Pancreas (tissue), 10 donors: Measurements from ENCODE around the gene TTC39C. TPM values are rescaled to one million over a fixed set of nuclear protein-coding genes. Genes with fewer than 3 reads are reported as not detected.
"Not testable (repeated sequence)": the region's sequence is repeated elsewhere in the genome, so short reads cannot be mapped to it uniquely, and the experiment has no call there.

Source experiments
- ATAC-seq, 4 donors: fragments of 200-7000 bp; cut with Tn5 transposase; one replicate each; pipeline versions ENCODE4 v1.8.0 to v1.9.1; 2020; ENCODE audit warnings: mild to moderate bottlenecking in 4 of 4, moderate library complexity in 4 of 4
- DNase-seq, 6 donors: peaks; one replicate each; pipeline ENCODE4 v3.0.0-alpha.2; 2020
- FAIRE-seq: peaks from 2 replicates; lab custom pipeline; 2012; peaks lifted over from hg19 to GRCh38; lab: Jason Lieb, UNC
- H3K27ac ChIP-seq, 4 donors: fragments of 200-600 bp; sonication (generic); 1 replicate in 3 of 4; 2 replicates in 1 of 4; pipeline versions ENCODE4 v1.5.0 to v1.8.0; 2020
- H3K27me3 ChIP-seq, 4 donors: fragments of 200-600 bp; one replicate each; pipeline ENCODE4 v1.8.0; 2021
- H3K36me3 ChIP-seq, 3 donors: fragments of 200-600 bp; sonication (generic) in 1 of 3; one replicate each; pipeline versions ENCODE4 v1.5.0 to v1.8.0; 2020 to 2021
- H3K4me1 ChIP-seq, 3 donors: fragments of 200-600 bp; one replicate each; pipeline ENCODE4 v1.8.0; 2021
- H3K4me3 ChIP-seq, 4 donors: fragments of 200-600 bp; sonication (generic) in 2 of 4; one replicate each; pipeline versions ENCODE4 v1.5.0 to v1.8.0; 2020 to 2021
- H3K9me3 ChIP-seq, 4 donors: fragments of 200-600 bp; one replicate each; pipeline ENCODE4 v1.8.0; 2021
- CTCF ChIP-seq, 4 donors: fragments of 200-600 bp; sonication (generic) in 3 of 4; IDR thresholded peaks; one replicate each; pipeline versions ENCODE4 v1.5.0 to v1.8.0; 2021; ENCODE audit warnings: antibody characterized with exemption in 4 of 4
- WGBS, 2 donors: extraction: QIAGEN DNeasy Blood & Tissue Kit; methylation state at CpG; one replicate each; pipeline ENCODE4 v1.1.7; 2013; 5-methylcytosine and 5-hydroxymethylcytosine counted together
- intact Hi-C, 3 donors: fragments of 100-400 bp; cut with DNase I; formaldehyde crosslinking; loops; one replicate each; pipeline versions ENCODE4 v1.11.1 to v1.14.2; 2022
- polyA plus RNA-seq, 2 donors: library from polyadenylated mRNA; stranded (reverse); fragments of 200-250 nt; gene quantifications; one replicate each; pipeline ENCODE4 v1.2.3, GENCODE V29; 2013
- total RNA-seq, 6 donors: library from RNA; stranded (reverse); fragmentation: NEBNext Ultra II Directional in 4 of 6; extraction: Animal tissue kit (Norgen Biotek cat#: 25700) in 4 of 6; gene quantifications; one replicate each; pipeline versions ENCODE4 v1.2.1 to v1.2.4, GENCODE V29; 2021 to 2023
- donor health status: healthy with polysubstance abuse.
- donor health status: DM: no; HTN: no; CAD: no; lungs with moderate emphysema.
- donor health status: DM: no; HTN: no; CAD: no.
- donor health status: control.
- donor health status: control.
- donor health status: Bipolar disorder and iron deficiency.
- donor health status: DM: yes; HTN: yes; CAD: no.
- donor health status: DM: no; HTN: no; CAD: no.
- donor health status: DM: no; HTN: no; CAD: no.
- donor health status: DM: yes; HTN: yes; CAD: no.

TTC39C gene
- total and polyA plus RNA-seq, 8 donors, result 10.1 to 27.1 (median 14.2) TPM

GRCh38 chr18:24023185-24023814, 8.7 kb downstream of the TTC39C start:
- H3K36me3 ChIP-seq, result no peaks in the 10 kb centered on the region
- no peaks in the 10 kb centered on the region for H3K9me3 ChIP-seq
- H3K4me1 ChIP-seq, result no peaks in the 10 kb centered on the region
- H3K27me3 ChIP-seq, result no peaks in the 10 kb centered on the region
- no peak overlapping the region for H3K27ac ChIP-seq
- no peak for DNase-seq
- FAIRE-seq, result no peak
- 88% methylated on average over 6 of the region's 6 CpGs for WGBS, 2 donors
- TF ChIP-seq CTCF (IDR thresholded peaks at IDR 0.05), result no peak
- H3K4me3 ChIP-seq, result no peak overlapping the region
- intact Hi-C loops, result no loop called here
- peak in 2 of 4 donors; percentile 31 to 33 for ATAC-seq

GRCh38 chr18:24024425-24024824, 9.9 kb downstream of the TTC39C start:
- H3K27ac ChIP-seq, result no peak overlapping the region

GRCh38 chr18:24026457-24026856, 11.9 kb downstream of the TTC39C start:
- 93 to 96% methylated on average over 3 of the region's 3 CpGs for WGBS, 2 donors
- intact Hi-C loops, result no loop called here
- Histone ChIP-seq H3K4me1 (no peaks in the 10 kb centered on the region), H3K9me3 (no peaks in the 10 kb centered on the region), H3K27me3 (no peaks in the 10 kb centered on the region), H3K36me3 (no peaks in the 10 kb centered on the region), H3K27ac (no peak overlapping the region), H3K4me3 (no peak overlapping the region)
- ATAC-seq, result no peak
- no peak for TF ChIP-seq CTCF (IDR thresholded peaks at IDR 0.05)
- no peak for DNase-seq
- no peak for FAIRE-seq

More at GRCh38 chr18:24024425-24024824, 9.9 kb downstream of the TTC39C start:
- no peak for TF ChIP-seq CTCF (IDR thresholded peaks at IDR 0.05)
- Histone ChIP-seq H3K9me3 (no peaks in the 10 kb centered on the region), H3K36me3 (no peaks in the 10 kb centered on the region), H3K4me3 (no peak overlapping the region), H3K4me1 (no peaks in the 10 kb centered on the region), H3K27me3 (no peaks in the 10 kb centered on the region)
- FAIRE-seq (no peak), ATAC-seq (no peak), DNase-seq (no peak)
- intact Hi-C loops, result no loop called here
- WGBS, 2 donors, result 90 to 93% methylated on average over 5 of the region's 5 CpGs

GRCh38 chr18:24027156-24027827, 12.7 kb downstream of the TTC39C start:
- FAIRE-seq, result no peak
- TF ChIP-seq CTCF (IDR thresholded peaks at IDR 0.05), result no peak
- peak in 1 of 6 donors; percentile 19 for DNase-seq
- Histone ChIP-seq H3K9me3 (no peaks in the 10 kb centered on the region), H3K4me1 (no peaks in the 10 kb centered on the region), H3K27me3 (no peaks in the 10 kb centered on the region), H3K27ac (no peak overlapping the region), H3K36me3 (no peaks in the 10 kb centered on the region), H3K4me3 (no peak overlapping the region)
- ATAC-seq, result peak in 3 of 4 donors; percentile 36 to 76 (median 56)
- WGBS, 2 donors, result 86 to 91% methylated on average over 14 of the region's 14 CpGs
- intact Hi-C loops, result no loop called here

GRCh38 chr18:24028946-24029345, 14.4 kb downstream of the TTC39C start:
- intact Hi-C loops, DNase-seq, H3K4me1 ChIP-seq, H3K27me3 ChIP-seq, H3K36me3 ChIP-seq, ATAC-seq, FAIRE-seq, H3K27ac ChIP-seq, H3K4me3 ChIP-seq, H3K9me3 ChIP-seq: not testable (repeated sequence)
- WGBS, 2 donors, result 97% methylated on average over 13 of the region's 13 CpGs
